Suprapubic skin (tissue), 4 donors: ENCODE measurements around the gene TMEM131L.

Source experiments
- EP300 ChIP-seq: sonication (generic); formaldehyde crosslinking; IDR thresholded peaks from one replicate; pipeline ENCODE4 v1.6.1; 2017; ENCODE audit warnings: antibody characterized with exemption
- POLR2A ChIP-seq, 2 donors: fragments of 450-650 bp; IDR thresholded peaks; one replicate each; pipeline ENCODE4 v1.6.1; 2017; ENCODE audit warnings: antibody characterized with exemption in 2 of 2, mild to moderate bottlenecking in 2 of 2, moderate library complexity in 2 of 2
- POLR2AphosphoS5 ChIP-seq, 3 donors: sonication (generic); formaldehyde crosslinking; IDR thresholded peaks; one replicate each; pipeline ENCODE4 v1.6.1; 2017; ENCODE audit warnings: antibody characterized with exemption in 3 of 3
- TF ChIP-seq, protein P1 (sequence below), 2 donors: fragments of 200-600 bp in 1 of 2; fragments of 450-650 bp in 1 of 2; sonication (generic) in 1 of 2; IDR thresholded peaks; one replicate each; pipeline ENCODE4 v1.5.1; 2016 to 2019; ENCODE audit warnings: antibody characterized with exemption in 2 of 2, mild to moderate bottlenecking in 1 of 2, moderate library complexity in 1 of 2

DNA sequence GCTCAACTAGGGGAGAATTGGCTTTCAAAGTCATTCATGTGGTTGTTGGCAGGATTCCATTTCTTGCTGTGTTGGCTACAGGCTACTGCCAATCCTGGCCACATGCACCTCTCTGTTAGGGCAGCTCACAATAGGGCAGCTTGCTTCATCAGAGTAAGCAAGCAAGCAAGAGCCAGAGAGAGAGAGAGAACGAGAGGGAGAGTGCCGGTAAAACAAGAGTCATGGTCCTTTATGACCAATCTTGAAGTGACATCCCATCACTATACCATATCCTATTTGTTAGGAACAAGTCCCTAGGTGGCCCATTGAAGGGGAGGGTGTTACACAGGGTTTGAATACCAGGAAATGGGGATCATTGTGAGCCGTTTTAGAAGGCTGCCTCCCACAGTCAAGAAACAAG lies 185.0 kb downstream of the TMEM131L start:
- no peak for TF ChIP-seq POLR2A (IDR thresholded peaks at IDR 0.05)
- TF ChIP-seq, protein P1, sequence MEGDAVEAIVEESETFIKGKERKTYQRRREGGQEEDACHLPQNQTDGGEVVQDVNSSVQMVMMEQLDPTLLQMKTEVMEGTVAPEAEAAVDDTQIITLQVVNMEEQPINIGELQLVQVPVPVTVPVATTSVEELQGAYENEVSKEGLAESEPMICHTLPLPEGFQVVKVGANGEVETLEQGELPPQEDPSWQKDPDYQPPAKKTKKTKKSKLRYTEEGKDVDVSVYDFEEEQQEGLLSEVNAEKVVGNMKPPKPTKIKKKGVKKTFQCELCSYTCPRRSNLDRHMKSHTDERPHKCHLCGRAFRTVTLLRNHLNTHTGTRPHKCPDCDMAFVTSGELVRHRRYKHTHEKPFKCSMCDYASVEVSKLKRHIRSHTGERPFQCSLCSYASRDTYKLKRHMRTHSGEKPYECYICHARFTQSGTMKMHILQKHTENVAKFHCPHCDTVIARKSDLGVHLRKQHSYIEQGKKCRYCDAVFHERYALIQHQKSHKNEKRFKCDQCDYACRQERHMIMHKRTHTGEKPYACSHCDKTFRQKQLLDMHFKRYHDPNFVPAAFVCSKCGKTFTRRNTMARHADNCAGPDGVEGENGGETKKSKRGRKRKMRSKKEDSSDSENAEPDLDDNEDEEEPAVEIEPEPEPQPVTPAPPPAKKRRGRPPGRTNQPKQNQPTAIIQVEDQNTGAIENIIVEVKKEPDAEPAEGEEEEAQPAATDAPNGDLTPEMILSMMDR (IDR thresholded peaks at IDR 0.05), result no peak
- no peak for TF ChIP-seq POLR2AphosphoS5 (IDR thresholded peaks at IDR 0.05)
- TF ChIP-seq EP300, result no peak
